C1 segment of cervical spinal cord (tissue), 14 donors: ENCODE measurements around the gene FBXO45.
"Not testable (repeated sequence)": the region's sequence is repeated elsewhere in the genome, so short reads cannot be mapped to it uniquely, and the experiment has no call there.

Experiments
- DNase-seq, 14 donors: peaks; one replicate each; lab custom pipeline; 2025; lab: John Stamatoyannopoulos, UW

The FBXO45 gene

GRCh38 chr3:196555295-196555694 is 13.2 kb upstream of the FBXO45 start:
- DNase-seq: no peak

- no peak for DNase-seq
Measured at GRCh38 chr3:196557236-196557635, 11.2 kb upstream of the FBXO45 start.

GRCh38 chr3:196558476-196558875 is 10.0 kb upstream of the FBXO45 start:
- DNase-seq: no peak

DNA sequence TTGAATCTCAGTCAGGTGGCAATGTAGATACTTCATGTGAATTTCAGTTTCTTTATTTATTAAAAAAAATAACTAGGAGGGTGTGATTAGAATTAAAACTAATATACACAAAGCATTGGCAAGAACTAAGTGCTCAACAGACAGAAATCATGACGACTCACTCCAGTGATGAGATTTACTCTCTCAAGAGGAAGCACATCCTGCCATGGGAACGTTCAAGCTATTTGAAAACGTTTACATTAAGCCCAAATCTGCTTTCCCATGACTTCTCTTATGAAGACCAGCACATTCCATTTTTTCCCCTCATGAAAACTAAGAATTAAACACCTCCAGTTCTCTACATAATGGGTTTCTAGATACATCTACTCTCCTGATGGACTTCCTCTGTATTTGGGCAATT is 8.6 kb upstream of the FBXO45 start:
- no peak for DNase-seq

DNA sequence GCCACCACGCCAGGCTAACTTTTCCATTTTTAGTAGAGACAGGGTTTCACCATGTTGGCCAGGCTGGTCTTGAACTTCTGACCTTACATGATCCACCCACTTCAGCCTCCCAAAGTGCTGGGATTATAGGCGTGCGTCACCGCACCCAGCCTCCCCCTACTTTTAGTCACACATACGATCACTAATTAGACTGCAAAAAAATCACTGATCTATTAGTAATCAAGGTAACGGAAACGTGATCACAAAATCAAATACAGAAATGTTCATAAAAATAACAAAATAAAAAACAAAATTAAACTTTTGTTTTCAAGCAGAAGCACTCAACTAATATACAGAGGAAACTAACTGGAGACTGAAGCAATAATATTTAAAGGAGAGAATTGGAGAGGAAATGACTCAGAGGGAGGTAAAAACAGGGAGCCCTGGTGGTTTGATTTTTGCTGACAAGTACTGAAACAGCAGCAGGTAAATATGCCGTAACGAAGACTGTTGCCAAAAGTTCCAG is 4.7 kb upstream of the FBXO45 start:
- no peak for DNase-seq

- peak in 6 of 14 donors; percentile 28 to 53 (median 42) for DNase-seq
Measured at GRCh38 chr3:196569003-196569516, 600 bp downstream of the FBXO45 start.

DNA sequence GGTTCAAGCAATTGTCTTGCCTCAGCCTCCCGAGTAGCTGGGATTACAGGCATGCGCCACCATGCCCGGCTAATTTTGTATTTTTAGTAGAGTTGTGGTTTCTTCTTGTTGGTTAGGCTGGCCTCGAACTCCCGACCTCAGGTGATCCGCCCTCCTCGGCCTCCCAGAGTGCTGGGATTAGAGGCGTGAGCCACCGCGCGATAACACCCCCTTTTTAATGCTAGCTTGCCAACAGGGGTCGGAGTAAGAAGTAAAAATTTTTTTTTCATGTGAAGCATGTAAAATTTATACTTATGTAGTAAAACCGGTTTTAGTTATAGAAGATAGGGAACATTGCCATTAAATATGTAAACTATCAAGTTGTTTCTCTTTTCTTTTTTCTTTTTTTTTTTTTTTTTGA is 1.9 kb downstream of the FBXO45 start:
- DNase-seq: not testable (repeated sequence)

DNA sequence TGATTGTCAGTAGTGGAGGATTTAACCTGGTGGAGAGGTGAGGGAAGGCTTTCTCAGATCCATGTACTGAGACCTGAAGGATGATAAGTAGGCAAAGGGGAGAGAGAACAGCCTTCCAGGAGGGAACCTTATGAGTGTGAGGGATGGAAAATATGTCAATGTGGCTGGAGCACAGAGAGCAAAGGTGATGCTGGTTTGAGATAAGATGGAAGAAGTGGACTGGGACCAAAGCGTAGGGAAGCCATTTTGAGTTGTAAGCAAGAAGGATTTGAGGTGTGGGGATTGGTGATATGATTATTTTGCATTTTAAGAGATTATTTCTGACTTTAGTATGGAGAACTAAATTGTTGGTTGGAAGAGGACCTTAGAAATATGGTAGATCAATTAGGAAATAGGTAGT is 3.9 kb downstream of the FBXO45 start:
- no peak for DNase-seq

DNA sequence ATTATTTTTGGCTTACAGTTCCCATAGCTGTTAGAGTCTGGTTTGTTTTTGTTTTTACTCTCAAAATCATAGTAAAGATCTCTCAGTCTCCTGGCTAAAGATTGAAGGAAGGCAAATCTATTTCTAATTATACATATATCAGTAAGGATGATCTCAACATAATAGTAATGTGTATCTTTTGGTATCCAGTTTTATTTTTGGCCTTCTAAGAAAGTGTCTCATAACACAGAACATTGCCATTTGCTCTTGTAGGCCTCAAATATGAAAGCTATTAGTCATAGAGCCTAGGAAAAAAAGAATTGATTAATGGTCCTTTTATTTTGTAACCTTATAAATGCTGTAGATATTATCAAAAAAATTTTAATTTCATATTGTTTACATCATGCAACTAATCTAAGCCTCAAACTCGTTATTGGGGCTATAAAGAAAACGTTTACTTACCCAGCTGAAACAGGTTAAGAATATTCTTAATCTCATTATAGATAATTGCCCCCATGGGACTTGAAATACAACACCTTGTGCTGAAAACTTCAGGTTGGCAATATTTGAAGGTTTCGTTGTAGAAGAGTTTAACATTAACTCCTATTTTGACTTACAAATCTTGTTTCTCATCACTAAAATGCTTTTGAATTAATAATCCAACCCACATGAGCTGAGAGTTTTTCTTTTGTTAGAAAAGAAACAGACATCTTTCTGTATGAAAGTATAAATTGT is 16.7 kb downstream of the FBXO45 start:
- no peak for DNase-seq

DNA sequence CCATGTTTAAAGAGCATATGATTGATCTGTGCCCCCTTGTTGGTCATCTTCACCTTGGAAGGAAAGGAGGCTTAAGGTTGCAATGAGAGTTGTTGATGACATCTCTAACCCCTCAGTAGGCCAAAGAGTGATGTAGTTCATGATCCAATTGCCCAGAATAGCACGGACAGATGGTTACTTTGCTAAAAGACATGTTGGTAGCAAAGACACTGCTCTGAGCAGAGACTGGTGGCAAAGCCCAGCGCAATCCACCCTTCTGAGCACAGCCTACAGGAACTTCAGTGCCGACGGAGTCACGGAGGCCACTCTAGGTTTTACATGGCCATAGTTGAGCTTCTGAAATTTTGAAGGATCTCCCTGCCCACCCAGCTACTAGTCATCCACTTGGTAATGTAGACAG is 21.8 kb downstream of the FBXO45 start:
- DNase-seq: no peak

- no peak for DNase-seq
Measured at GRCh38 chr3:196596355-196596754, 27.9 kb downstream of the FBXO45 start.

GRCh38 chr3:196597971-196598733 is 29.7 kb downstream of the FBXO45 start:
- not testable (repeated sequence) for DNase-seq

DNA sequence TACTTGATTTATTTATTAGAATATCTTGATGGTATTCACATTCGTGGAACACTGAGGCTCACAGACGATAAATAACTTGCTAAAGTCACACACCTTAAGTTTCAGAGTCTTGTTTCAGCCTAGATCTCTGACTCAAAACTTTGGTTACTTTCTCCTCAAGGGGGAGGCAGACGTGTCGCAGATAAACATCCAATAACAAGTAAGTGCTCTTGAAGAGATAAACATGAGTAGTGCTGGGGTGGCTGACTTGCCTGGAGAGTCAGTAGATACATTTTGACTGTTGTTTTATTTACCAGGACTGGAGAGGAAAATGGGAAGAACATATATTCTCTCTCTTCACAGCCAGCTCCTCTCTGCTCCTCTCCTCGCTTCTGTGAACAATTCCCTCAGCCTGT is 31.3 kb downstream of the FBXO45 start:
- no peak for DNase-seq

DNA sequence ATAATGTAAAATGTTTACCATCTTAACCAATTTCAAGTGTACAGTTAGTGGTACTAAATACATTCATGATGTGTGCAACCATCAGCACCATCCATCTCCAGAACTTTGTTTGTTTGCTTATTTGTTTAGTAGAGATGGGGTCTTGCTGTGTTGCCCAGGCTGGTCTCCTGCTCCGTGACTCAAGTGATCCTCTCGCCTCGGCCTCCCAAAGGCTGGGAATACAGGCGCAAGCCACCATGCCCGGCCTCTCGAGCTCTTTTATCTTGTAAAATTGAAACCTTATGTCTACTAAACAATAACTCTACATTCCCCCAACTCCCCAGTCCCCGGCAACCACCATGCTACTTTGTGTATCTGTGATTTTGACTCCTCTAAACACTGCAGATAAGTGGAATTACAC is 31.9 kb downstream of the FBXO45 start:
- no peak for DNase-seq

GRCh38 chr3:196602673-196603072 is 34.2 kb downstream of the FBXO45 start:
- DNase-seq: no peak

DNA sequence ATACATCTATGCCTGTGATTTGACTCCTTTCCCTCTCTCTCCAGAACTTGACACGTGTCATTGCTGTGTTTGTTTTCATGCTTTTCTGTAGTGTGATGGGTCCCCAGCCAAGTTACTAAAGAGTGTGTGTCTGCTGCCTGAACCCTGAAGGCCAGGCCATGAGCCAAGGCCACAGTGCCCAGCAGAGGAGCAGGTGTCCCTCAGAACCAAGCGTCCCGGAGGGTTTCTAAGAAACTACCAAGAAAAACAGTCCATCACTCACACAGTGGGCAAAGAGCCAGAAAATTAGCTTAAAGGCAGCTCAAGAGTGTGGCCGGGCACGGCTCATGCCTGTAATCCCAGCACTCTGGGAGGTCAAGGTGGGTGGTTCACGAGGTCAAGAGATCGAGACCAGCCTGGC is 35.2 kb downstream of the FBXO45 start:
- DNase-seq: peak in 1 of 14 donors; percentile 6

- no peak for DNase-seq
Measured at GRCh38 chr3:196604548-196604947, 36.1 kb downstream of the FBXO45 start.

GRCh38 chr3:196608693-196609092 is 40.2 kb downstream of the FBXO45 start:
- no peak for DNase-seq

GRCh38 chr3:196609343-196609775 is 40.9 kb downstream of the FBXO45 start:
- peak in 13 of 14 donors; percentile 10 to 92 (median 75) for DNase-seq

GRCh38 chr3:196609805-196610515 is 41.5 kb downstream of the FBXO45 start:
- no peak for DNase-seq

- no peak for DNase-seq
Measured at GRCh38 chr3:196611761-196612483, 43.5 kb downstream of the FBXO45 start.
